ENCODE measurements around the gene ZDHHC22. TPM values are rescaled to one million over a fixed set of nuclear protein-coding genes. Genes with fewer than 3 reads are reported as not detected.
A peak's percentile ranks its signal among the peaks of the same experiment; 100 is the strongest.

The ZDHHC22 gene
- total RNA-seq, 1 experiment from 2014 or later, result 0.46 TPM

- intact Hi-C loops (cut with micrococcal nuclease; ENCODE audit: unreplicated experiment) (no loop called here), in situ Hi-C loops (cut with HindIII; ENCODE audit: low pct_unique_long_range_greater_than_20kb, low sequenced_read_pairs) (no loop called here)
- Histone ChIP-seq H3K9me3 (ENCODE audit: control insufficient read depth, insufficient read depth, low read depth, low read length) (no peaks in the 10 kb centered on the region), H3K4me1 (ENCODE audit: control insufficient read depth, insufficient read depth, low read length) (peaks cover 2% of the 10 kb centered on the region; the same call in 1 of the 2 replicates), H3K27me3 (ENCODE audit: control insufficient read depth, insufficient read depth, low read length) (peaks cover 11% of the 10 kb centered on the region), H3K27ac (ENCODE audit: low read length) (no peak overlapping the region), H3K4me3 (ENCODE audit: low read depth in 2 of 2, low read length in 2 of 2) (peak overlapping the region; percentile 34 to 47), H3K36me3 (ENCODE audit: control insufficient read depth, insufficient read depth, low read length) (no peaks in the 10 kb centered on the region)
- ChIA-PET CTCF (interaction anchor here (0.6 kb wide), 3 partner anchors 82 to 453 kb away, joined by 3 to 4 read pairs (median 3); no protein-coding TSS in a partner anchor), POLR2A (interaction anchor here (0.5 kb wide), 1 partner anchor 130 kb away, joined by 5 read pairs; no protein-coding TSS in a partner anchor)
- peak; percentile 84 for ATAC-seq
- no peak for DNase-seq (ENCODE audit: low read depth, low spot score)
- BruUV-seq (replicated peaks), result no TSS peak
- no peak for TF ChIP-seq REST (IDR thresholded peaks at IDR 0.05; ENCODE audit: insufficient read depth in 1 of 2, low read depth in 2 of 2, low read length in 1 of 2)
- TF ChIP-seq, protein P1, sequence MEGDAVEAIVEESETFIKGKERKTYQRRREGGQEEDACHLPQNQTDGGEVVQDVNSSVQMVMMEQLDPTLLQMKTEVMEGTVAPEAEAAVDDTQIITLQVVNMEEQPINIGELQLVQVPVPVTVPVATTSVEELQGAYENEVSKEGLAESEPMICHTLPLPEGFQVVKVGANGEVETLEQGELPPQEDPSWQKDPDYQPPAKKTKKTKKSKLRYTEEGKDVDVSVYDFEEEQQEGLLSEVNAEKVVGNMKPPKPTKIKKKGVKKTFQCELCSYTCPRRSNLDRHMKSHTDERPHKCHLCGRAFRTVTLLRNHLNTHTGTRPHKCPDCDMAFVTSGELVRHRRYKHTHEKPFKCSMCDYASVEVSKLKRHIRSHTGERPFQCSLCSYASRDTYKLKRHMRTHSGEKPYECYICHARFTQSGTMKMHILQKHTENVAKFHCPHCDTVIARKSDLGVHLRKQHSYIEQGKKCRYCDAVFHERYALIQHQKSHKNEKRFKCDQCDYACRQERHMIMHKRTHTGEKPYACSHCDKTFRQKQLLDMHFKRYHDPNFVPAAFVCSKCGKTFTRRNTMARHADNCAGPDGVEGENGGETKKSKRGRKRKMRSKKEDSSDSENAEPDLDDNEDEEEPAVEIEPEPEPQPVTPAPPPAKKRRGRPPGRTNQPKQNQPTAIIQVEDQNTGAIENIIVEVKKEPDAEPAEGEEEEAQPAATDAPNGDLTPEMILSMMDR (IDR thresholded peaks at IDR 0.05), result peak; percentile 89
Observed at GRCh38 chr14:77139540-77140358, 1.8 kb downstream of the ZDHHC22 start.

- DNase-seq (ENCODE audit: low read depth, low spot score) (no peak), ATAC-seq (no peak)
- no peaks in the 10 kb centered on the region for H3K9me3 ChIP-seq (ENCODE audit: control insufficient read depth, insufficient read depth, low read depth, low read length)
- intact Hi-C loops (cut with micrococcal nuclease; ENCODE audit: unreplicated experiment), result no loop called here
- CTCF ChIA-PET, result no interaction called here
- in situ Hi-C loops (cut with HindIII; ENCODE audit: low pct_unique_long_range_greater_than_20kb, low sequenced_read_pairs), result no loop called here
- H3K27me3 ChIP-seq (ENCODE audit: control insufficient read depth, insufficient read depth, low read length), result peaks cover 11% of the 10 kb centered on the region
- H3K27ac ChIP-seq (ENCODE audit: low read length), result no peak overlapping the region
- no TSS peak for BruUV-seq (replicated peaks)
- peaks cover 2% of the 10 kb centered on the region; the same call in 1 of the 2 replicates for H3K4me1 ChIP-seq (ENCODE audit: control insufficient read depth, insufficient read depth, low read length)
- H3K4me3 ChIP-seq (ENCODE audit: low read depth in 2 of 2, low read length in 2 of 2), result no peak overlapping the region
- no peaks in the 10 kb centered on the region for H3K36me3 ChIP-seq (ENCODE audit: control insufficient read depth, insufficient read depth, low read length)
- POLR2A ChIA-PET, result no interaction called here
- TF ChIP-seq POLR2AphosphoS5 (IDR thresholded peaks at IDR 0.05; ENCODE audit: low read depth, low read length) (no peak), TCF7L2 (IDR thresholded peaks at IDR 0.05; ENCODE audit: low read depth, low read length) (no peak), SIN3A (IDR thresholded peaks at IDR 0.05; ENCODE audit: borderline replicate concordance, insufficient read depth, low read depth, low read length) (no peak), REST (IDR thresholded peaks at IDR 0.05; ENCODE audit: insufficient read depth in 1 of 2, low read depth in 2 of 2, low read length in 1 of 2) (no peak)
- TF ChIP-seq, protein P1 (IDR thresholded peaks at IDR 0.05), result no peak
Observed at GRCh38 chr14:77139022-77139421, 2.6 kb downstream of the ZDHHC22 start.
